Activated CD8-positive, alpha-beta memory T cell treated with anti-CD3 and anti-CD28 coated beads for 1 hour (primary cell): ENCODE data around the gene AGPAT2.

Source experiments
- DNase-seq, 2 donors: peaks; one replicate each; pipeline ENCODE4 v3.0.0-alpha.2; 2020; ENCODE audit warnings: low read depth in 1 of 2; ENCODE audit errors: extremely low read depth in 1 of 2

Gene AGPAT2

GRCh38 chr9:136665111-136665703 is 22.1 kb downstream of the AGPAT2 start:
- DNase-seq = no peak

DNA sequence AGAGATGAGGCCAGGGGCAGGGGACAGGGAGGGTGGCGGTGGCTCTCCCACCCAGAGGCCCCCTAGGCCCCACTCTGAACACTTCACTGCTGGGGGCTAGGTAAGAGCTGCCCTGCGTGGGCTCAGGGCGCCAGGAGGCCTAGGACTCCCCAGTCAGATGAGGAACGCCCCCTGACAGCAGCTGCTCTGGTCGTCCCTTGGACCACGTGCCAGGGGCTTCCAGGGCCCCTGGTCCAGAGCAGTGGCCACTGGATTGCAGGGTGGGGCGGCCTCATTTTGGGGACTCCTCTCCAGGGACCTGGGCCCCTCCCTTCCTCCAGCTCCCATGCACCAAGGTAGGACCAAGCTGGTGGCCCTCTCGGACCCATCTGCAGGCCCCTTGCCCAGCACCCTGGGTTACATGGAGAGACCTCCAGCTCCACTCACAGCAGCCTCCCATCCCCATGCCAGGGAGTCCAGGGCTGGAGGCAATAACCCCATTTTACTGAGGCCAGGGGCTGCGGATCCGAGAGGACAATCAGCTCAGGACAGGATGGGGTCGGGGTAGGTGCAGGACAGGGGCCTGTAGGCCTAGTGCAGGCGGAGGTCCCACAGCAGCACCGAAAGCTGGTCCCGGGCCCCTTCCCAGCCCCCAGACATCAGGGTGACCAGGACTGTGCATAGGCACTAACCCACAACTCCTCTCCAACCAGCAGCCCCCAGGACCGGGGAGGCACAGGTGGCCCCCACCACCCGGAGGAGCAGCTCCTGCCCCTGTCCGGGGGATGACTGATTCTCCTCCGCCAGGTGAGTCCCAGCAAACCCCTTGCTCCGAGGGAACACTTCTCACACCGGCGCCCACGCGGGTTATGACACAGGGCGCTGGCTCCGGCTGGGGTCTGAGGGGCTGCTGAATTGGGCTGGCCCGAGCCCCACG is 23.0 kb downstream of the AGPAT2 start:
- DNase-seq = no peak

GRCh38 chr9:136662656-136663581 is 24.3 kb downstream of the AGPAT2 start, which contains the start of gene EGFL7:
TSS of gene EGFL7 (plus strand) at chr9:136662916. CDS start at chr9:136668283, 5,367 bp downstream.
- no peak for DNase-seq

GRCh38 chr9:136662326-136662655 is 25.0 kb downstream of the AGPAT2 start:
- no peak for DNase-seq

- no peak for DNase-seq
These were observed 25.5 kb downstream of the AGPAT2 start for GRCh38 chr9:136661641-136662325.

DNA sequence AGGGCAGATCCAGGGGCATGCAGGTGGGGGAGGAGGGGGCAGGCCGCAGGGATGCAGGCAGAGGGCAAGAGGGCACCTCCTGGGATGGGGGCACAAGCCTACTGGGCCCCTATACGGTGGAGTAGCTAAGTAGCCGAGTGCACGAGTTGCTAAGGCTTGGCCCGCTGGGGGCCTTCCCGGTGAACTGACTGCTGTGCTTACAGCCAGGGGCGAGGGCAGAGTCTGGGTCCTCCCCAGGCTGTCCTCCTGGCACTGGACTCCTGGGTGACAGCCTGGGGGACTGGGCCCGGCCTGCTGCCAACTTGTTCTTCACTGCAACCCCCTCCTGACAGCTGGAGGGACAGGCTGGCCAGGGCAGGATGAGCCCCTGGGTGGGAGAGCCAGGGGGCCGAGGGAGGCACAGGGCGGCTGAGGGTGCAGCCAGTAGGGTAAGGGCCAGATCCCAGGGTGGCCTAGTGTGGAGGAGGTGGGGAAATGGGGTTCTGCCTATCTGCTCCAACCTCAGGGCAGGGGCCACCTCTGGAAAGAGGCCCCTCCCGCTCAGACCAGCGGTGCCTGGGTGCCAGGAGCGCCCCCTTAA is 26.2 kb downstream of the AGPAT2 start:
- no peak for DNase-seq

DNA sequence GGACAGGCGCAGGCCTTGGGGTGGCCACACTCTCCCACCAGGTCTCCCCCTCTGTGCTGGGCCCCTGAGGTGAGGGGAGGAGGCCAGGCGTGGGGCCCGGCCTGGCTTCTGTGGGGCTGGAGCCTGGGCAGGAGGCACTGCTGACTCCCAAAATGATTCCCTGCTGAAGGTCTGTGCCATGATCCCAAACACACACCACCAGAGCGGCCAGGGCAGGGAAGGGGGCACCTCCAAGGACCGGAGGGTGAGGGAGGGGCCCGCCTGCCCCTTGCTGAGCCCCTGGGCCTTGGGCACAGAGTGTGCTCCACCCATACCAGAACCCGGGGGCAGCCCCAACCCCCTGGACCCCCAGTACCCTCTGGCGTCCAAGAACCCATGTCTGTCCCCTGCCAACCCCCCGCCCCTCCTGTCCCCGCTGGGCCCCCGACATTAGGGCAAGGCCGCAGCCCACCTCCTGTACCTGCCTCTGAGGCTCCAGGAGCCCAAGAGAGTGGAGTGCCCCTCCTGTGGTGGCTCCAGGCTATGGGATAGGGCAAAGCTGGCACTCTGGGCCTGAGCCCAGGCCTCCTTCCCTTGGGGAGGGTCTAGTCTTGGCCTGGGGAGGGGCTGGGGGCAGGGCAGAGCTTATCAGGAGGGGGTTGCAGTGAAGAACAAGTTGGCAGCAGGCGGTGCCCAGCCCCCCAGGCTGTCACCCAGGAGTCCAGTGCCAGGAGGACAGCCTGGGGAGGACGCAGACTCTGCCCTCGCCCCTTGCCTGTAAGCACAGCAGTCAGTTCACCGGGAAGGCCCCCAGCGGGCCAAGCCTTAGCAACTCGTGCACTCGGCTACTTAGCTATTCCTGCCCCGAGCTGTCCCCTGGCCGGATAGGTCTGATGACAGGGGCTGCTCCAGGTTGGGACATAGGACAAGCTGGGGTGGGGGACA is 27.1 kb downstream of the AGPAT2 start:
- DNase-seq = no peak

DNA sequence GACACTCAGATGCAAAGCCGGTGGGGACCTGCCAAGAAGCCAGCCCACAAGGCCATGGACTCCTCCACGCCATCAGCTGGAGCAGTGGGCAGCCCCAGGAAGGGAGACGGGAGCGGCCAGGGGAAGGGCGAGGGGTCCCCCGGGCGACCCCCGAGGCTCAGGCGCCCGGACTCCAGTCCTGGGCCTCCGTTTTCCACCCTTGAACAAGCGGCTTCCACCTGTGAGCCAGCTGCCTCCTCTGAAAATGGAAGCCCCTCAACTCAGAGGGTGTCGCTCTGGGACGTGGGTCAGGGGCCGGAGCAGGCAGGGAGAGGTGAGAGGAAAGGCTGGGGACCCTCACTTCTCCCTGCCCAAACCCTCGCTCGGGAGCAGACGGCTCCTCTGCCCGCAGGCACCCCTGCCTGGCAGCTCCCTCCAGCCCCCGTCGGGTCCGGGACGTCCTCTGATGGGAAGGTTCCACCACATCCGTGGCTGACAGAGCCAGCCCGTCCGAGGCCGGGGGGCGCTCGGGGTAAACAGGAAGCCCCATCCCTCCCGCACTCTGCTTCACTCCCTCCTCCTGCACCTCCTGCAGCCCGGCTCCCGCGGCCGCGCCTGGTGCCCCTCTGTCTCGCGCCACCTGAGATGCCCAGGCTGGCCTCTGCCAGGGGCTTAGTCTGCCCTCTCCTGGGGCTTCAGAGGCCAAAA is 28.3 kb downstream of the AGPAT2 start:
- no peak for DNase-seq

- no peak for DNase-seq
These were observed 29.0 kb downstream of the AGPAT2 start for GRCh38 chr9:136657974-136658848.

- no peak for DNase-seq
These were observed 30.3 kb downstream of the AGPAT2 start for GRCh38 chr9:136656795-136657611.

DNA sequence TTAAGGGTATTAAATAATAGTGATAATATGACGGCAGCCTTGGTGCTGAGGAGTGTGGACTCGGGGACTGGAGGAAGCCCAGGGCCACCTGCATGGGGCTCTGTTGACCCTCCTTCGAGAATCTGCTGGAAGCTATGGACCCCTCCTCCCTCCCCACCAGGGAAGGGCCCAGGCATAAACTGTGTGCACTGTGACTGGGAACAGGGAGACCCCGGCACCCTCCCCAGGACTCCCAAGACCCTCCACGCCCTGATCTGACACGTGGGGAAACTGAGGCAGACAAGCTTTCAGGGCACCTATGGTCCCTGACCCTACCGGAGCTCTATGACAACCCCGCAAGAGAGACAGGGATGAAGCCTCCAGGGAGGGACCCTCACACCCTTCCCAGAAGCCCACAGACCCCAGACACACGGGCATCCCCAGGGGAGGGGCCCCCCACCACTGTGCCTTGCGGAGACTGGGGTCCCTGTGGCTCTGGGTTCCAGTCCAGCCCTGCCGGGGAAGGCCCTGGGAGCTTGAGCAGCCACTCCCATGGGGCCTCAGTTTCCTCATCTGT is 31.0 kb downstream of the AGPAT2 start:
- no peak for DNase-seq

- no peak for DNase-seq
These were observed 31.6 kb downstream of the AGPAT2 start for GRCh38 chr9:136655536-136656182.

GRCh38 chr9:136654820-136655535 is 32.3 kb downstream of the AGPAT2 start:
- DNase-seq = no peak

- no peak for DNase-seq
These were observed 33.8 kb downstream of the AGPAT2 start for GRCh38 chr9:136653323-136654079.

GRCh38 chr9:136651860-136652259 is 35.4 kb downstream of the AGPAT2 start:
- DNase-seq = no peak
